IPS DF 6.9 (cell line): ENCODE results near the gene ZNF292.
"Not testable (repeated sequence)": the region's sequence is repeated elsewhere in the genome, so short reads cannot be mapped to it uniquely, and the experiment has no call there.

Experiments
- DNase-seq: peaks from one replicate; pipeline ENCODE4 v3.0.0-alpha.2; 2013; ENCODE audit warnings: low read depth, low spot score
- H3K27ac ChIP-seq: one replicate; pipeline ENCODE4 v1.5.1; 2013; ENCODE audit warnings: low read length, control low read depth
- H3K27me3 ChIP-seq: 2 replicates; pipeline ENCODE4 v1.6.1; 2013; ENCODE audit warnings: mild to moderate bottlenecking, low read length; ENCODE audit not compliant: control insufficient read depth, insufficient read depth
- H3K36me3 ChIP-seq: 2 replicates; pipeline ENCODE4 v1.6.1; 2013; ENCODE audit warnings: low read length; ENCODE audit not compliant: control insufficient read depth, insufficient read depth
- H3K4me1 ChIP-seq: 2 replicates; pipeline ENCODE4 v1.6.1; 2013; ENCODE audit warnings: low read length; ENCODE audit not compliant: control insufficient read depth, insufficient read depth
- H3K4me3 ChIP-seq: 2 replicates; pipeline ENCODE4 v1.5.1; 2013; ENCODE audit warnings: mild to moderate bottlenecking, low read length
- H3K9me3 ChIP-seq: 2 replicates; pipeline ENCODE4 v1.6.1; 2013; ENCODE audit warnings: low read length, inconsistent platforms; ENCODE audit not compliant: control insufficient read depth, insufficient read depth
- WGBS: extraction: QIAGEN DNeasy Blood & Tissue Kit; methylation state at CpG from one replicate; pipeline ENCODE4 v1.1.7; 2013; ENCODE audit warnings: mixed read lengths, missing lambda C conversion rate; ENCODE audit not compliant: insufficient read length, insufficient coverage; 5-methylcytosine and 5-hydroxymethylcytosine counted together

ZNF292 gene

DNA sequence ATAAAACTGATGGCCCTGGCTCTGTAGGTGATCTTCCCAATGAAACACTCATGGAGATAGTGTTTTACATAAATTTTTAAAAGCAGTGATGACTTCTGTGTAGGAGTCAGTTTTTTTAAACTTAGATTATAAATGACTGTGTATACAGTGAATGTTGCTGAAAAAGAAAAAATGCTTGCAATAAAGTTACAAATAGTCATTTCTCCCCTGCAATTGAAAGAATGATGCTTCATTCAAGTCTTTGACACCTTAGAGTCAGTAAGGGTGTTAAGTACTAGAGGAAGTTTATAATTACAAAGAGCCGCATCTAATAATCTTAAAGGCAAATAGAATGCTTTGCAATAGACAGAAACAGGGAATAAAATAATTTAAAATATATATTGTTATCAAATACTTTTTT lies 27.6 kb downstream of the ZNF292 start:
- H3K4me1 ChIP-seq: peaks cover 10% of the 10 kb centered on the region
- H3K27me3 ChIP-seq: no peaks in the 10 kb centered on the region
- DNase-seq: no peak
- no peak overlapping the region for H3K4me3 ChIP-seq
- no peaks in the 10 kb centered on the region for H3K36me3 ChIP-seq
- H3K9me3 ChIP-seq: no peaks in the 10 kb centered on the region
- H3K27ac ChIP-seq: no peak overlapping the region
- no CpG with 5 or more reads among the region's 1 CpG for WGBS

DNA sequence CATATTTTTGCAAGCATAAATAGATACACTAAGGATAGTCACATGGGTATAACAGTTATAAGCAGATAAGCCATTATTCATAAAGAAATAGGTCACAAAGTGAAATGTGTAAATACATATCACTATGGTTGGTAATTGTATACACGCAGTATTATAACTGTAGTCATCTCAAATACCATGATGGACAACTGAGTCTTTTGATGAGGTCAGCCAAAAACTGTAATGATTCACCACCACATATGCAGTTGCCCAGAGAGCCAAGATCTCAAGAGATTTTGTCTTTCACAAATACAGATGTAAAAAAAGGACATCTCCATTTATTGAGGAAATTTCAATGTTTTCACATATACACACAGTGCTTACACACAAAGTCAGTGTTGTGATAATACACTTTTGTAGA lies 28.3 kb downstream of the ZNF292 start:
- WGBS: no CpG with 5 or more reads among the region's 1 CpG
- H3K27ac ChIP-seq: no peak overlapping the region
- DNase-seq: no peak
- no peaks in the 10 kb centered on the region for H3K27me3 ChIP-seq
- H3K9me3 ChIP-seq: no peaks in the 10 kb centered on the region
- H3K4me3 ChIP-seq: no peak overlapping the region
- no peaks in the 10 kb centered on the region for H3K36me3 ChIP-seq
- H3K4me1 ChIP-seq: peaks cover 10% of the 10 kb centered on the region

- Histone ChIP-seq H3K9me3 (no peaks in the 10 kb centered on the region), H3K27ac (no peak overlapping the region), H3K4me3 (no peak overlapping the region), H3K4me1 (peaks cover 10% of the 10 kb centered on the region), H3K36me3 (no peaks in the 10 kb centered on the region), H3K27me3 (no peaks in the 10 kb centered on the region)
- no peak for DNase-seq
- WGBS: no CpG with 5 or more reads among the region's 2 CpGs
These were observed 29.4 kb downstream of the ZNF292 start for GRCh38 chr6:87184762-87185250.

GRCh38 chr6:87196275-87196842 lies 41.0 kb downstream of the ZNF292 start:
- Histone ChIP-seq H3K9me3 (no peaks in the 10 kb centered on the region), H3K4me3 (no peak overlapping the region), H3K27ac (no peak overlapping the region), H3K27me3 (no peaks in the 10 kb centered on the region), H3K36me3 (no peaks in the 10 kb centered on the region), H3K4me1 (no peaks in the 10 kb centered on the region)
- no CpG with 5 or more reads among the region's 1 CpG for WGBS
- no peak for DNase-seq

GRCh38 chr6:87197547-87197946 lies 42.2 kb downstream of the ZNF292 start:
- DNase-seq: no peak
- no peak overlapping the region for H3K27ac ChIP-seq
- no peaks in the 10 kb centered on the region for H3K9me3 ChIP-seq
- H3K27me3 ChIP-seq: no peaks in the 10 kb centered on the region
- H3K4me1 ChIP-seq: no peaks in the 10 kb centered on the region
- WGBS: no CpG with 5 or more reads among the region's 3 CpGs
- no peaks in the 10 kb centered on the region for H3K36me3 ChIP-seq
- no peak overlapping the region for H3K4me3 ChIP-seq

DNA sequence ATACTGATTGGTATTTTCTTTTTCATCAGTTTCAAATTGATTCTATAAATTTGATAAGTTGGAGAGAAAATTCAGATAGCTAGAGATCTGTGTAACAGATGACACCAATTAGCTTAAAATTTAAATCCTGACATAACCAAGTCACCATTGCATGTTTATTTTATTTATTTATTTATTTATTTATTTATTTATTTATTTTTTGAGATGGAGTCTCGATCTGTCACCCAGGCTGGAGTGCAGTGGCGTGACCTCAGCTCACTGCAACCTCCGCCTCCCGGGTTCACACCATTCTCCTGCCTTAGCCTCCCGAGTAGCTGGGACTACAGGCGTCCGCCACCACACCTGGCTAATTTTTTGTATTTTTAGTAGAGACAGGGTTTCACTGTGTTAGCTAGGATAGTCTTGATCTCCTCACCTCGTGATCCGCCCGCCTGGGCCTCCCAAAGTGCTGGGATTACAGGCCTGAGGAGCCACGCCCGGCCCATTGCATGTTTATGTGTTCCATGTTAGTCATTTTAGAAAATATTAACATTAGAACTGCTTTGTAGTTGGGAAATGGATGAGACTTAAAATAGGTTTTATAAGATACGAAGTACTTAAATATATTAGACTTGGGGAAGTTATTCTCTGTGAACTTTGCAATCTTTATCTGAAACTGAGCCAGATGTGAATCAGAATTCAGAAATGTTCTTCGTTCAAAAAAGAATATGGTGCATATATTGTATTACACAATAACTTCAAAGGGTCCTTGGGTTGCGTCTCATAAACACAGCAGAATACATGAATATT lies 42.9 kb downstream of the ZNF292 start:
- 100% methylated on average over 1 of the region's 15 CpGs for WGBS
- H3K27me3 ChIP-seq, H3K4me3 ChIP-seq, H3K9me3 ChIP-seq, H3K27ac ChIP-seq, DNase-seq, H3K4me1 ChIP-seq, H3K36me3 ChIP-seq: not testable (repeated sequence)

DNA sequence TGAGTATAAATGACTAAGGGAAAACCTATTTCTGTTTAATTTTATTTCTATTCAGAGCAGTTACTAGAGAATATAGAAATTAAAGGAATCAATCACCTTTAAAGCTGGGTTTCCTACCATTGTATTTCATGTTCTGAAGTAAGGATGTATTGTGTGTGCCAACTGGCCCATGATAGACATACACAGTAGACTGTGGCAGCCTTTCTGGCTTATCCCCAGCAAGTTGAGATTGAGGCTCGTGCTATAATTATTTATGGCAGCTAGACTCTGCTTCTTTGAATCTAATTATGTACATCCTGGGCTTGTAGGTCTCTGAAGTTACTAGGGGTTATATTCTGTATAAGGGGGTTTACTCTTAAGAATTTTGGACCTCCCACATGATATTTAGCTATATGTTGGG lies 44.4 kb downstream of the ZNF292 start:
- Histone ChIP-seq H3K4me3 (no peak overlapping the region), H3K9me3 (no peaks in the 10 kb centered on the region), H3K27me3 (no peaks in the 10 kb centered on the region), H3K27ac (no peak overlapping the region), H3K4me1 (peaks cover 4% of the 10 kb centered on the region), H3K36me3 (no peaks in the 10 kb centered on the region)
- WGBS: no CpG with 5 or more reads among the region's 1 CpG
- DNase-seq: no peak

DNA sequence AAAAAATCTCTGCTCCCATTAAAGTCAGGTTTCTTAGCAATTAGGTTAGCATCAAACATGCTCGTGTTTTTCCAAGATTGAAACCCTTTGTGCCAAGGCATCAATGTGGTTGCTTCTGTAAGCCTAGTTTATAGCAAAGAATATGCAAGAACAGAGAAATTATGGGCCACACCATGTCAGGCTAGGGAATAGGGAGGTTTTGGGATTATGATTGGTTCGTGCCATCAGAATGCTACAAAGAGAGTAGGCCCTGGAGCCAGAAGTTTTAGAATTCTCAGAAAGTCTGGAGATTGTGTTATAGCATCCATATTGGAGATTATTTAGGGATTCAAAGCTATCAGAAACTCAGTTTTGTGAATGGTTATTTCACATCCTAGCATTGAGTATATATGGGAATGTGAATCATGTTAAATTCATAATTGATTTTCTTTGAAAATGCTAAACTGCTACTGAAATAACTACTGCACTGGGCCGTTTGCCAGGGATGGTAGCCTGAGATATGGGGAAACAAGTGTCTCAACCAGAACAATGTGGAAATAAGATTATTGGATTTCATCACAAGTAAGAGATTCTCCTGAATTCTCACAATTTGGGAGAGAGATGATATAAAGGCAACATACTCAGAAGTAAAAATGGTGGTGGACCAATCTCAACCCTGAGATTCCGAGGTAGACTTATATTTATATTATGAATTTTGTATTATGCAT lies 45.3 kb downstream of the ZNF292 start:
- H3K4me3 ChIP-seq: no peak overlapping the region
- H3K9me3 ChIP-seq: no peaks in the 10 kb centered on the region
- DNase-seq: no peak
- H3K36me3 ChIP-seq: no peaks in the 10 kb centered on the region
- no peak overlapping the region for H3K27ac ChIP-seq
- no peaks in the 10 kb centered on the region for H3K27me3 ChIP-seq
- H3K4me1 ChIP-seq: peaks cover 4% of the 10 kb centered on the region
- no CpG with 5 or more reads among the region's 4 CpGs for WGBS

DNA sequence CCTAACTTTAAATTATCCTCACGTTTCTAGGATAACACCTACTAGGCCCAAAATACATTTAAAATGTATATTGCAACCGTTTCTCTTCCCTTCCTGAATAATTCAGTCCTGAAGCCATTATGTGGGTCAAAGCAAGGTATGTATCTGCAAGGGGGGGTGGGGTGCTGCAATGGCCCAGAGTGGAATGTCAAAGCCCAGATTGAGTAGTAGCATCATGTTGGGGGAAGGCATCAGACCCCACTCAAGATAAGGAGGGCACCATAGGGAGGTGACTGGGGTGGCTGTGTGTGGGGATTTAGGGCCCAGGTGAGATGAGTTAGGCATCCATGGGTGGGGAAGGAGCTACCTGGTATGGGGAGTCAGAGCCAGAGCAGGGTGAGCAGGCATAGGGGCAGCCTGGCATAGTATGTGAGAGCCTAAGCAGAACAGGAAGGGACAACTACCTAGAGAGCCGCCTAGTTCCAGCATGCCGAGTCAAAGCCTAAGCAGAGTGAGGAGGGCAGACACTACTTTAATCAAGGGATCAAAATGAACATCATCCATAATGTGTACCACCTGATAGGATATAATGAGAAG lies 48.2 kb downstream of the ZNF292 start:
- no peaks in the 10 kb centered on the region; the same call in 1 of the 2 replicates for H3K36me3 ChIP-seq
- DNase-seq: no peak
- no peak overlapping the region for H3K27ac ChIP-seq
- no peaks in the 10 kb centered on the region for H3K27me3 ChIP-seq
- no CpG with 5 or more reads among the region's 4 CpGs for WGBS
- no peak overlapping the region for H3K4me3 ChIP-seq
- peaks cover 6% of the 10 kb centered on the region for H3K4me1 ChIP-seq
- H3K9me3 ChIP-seq: no peaks in the 10 kb centered on the region

GRCh38 chr6:87209812-87210211 lies 54.4 kb downstream of the ZNF292 start:
- Histone ChIP-seq H3K27ac (no peak overlapping the region), H3K36me3 (no peaks in the 10 kb centered on the region; the same call in 1 of the 2 replicates), H3K9me3 (no peaks in the 10 kb centered on the region), H3K4me3 (no peak overlapping the region), H3K27me3 (no peaks in the 10 kb centered on the region), H3K4me1 (peaks cover 15% of the 10 kb centered on the region)
- no peak for DNase-seq
- WGBS: no CpG with 5 or more reads among the region's 3 CpGs
